Progenitor cell of endocrine pancreas (in vitro differentiated cells): ENCODE data around the gene MOB3C. TPM values are rescaled to one million over a fixed set of nuclear protein-coding genes. Genes with fewer than 3 reads are reported as not detected.

Experiments used
- DNase-seq: peaks from one replicate; pipeline ENCODE4 v3.0.0; 2021; ENCODE audit warnings: low spot score; ENCODE audit not compliant: unreplicated experiment
- H3K27ac Mint-ChIP-seq: 2 replicates; pipeline ENCODE4 v1.8.0; 2021; ENCODE audit warnings: mild to moderate bottlenecking, moderate library complexity, mixed read lengths
- H3K27me3 Mint-ChIP-seq: 2 replicates; pipeline ENCODE4 v1.8.0; 2021; ENCODE audit warnings: mixed read lengths
- H3K36me3 Mint-ChIP-seq: 2 replicates; pipeline ENCODE4 v1.8.0; 2022; ENCODE audit warnings: mixed read lengths; ENCODE audit not compliant: insufficient read depth
- H3K4me1 Mint-ChIP-seq: 2 replicates; pipeline ENCODE4 v1.8.0; 2021; ENCODE audit warnings: low read depth, mixed read lengths
- H3K4me3 Mint-ChIP-seq: 2 replicates; pipeline ENCODE4 v1.8.0; 2021; ENCODE audit warnings: low read depth, mild to moderate bottlenecking, moderate library complexity, mixed read lengths
- H3K9me3 Mint-ChIP-seq: 2 replicates; pipeline ENCODE4 v1.8.0; 2021; ENCODE audit warnings: low read depth, mixed read lengths
- total RNA-seq: library from RNA; stranded (reverse); gene quantifications from 2 replicates; pipeline ENCODE4 v1.2.1, GENCODE V29; 2021
- TF ChIP-seq, protein P1 (sequence below): fragments of 200-600 bp; sonication (generic); IDR thresholded peaks from one replicate; pipeline ENCODE4 v1.5.0; 2021; ENCODE audit warnings: antibody characterized with exemption, mild to moderate bottlenecking; ENCODE audit not compliant: unreplicated experiment

Gene MOB3C
- total RNA-seq, 1 donor from 2014 or later = 5.5 TPM

DNA sequence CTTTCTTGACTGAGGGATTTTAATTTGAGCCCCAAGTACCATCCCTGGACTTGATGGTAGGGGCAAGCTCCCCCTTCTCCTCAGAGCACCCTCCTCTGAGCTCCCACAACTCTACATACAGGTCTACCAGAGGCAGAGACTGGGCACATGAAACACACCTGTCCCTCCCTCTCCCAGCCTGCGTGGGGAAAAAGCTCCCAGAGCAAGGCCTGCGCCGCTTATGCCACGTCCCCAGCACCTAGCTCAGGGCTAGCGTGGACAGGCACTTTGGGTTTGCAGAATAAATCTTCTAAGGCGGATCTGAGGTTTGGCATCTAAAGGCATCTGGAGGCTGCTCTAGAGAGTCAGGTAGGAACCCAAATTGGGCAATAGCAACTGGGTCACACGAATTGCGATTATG is 57.6 kb downstream of the MOB3C start:
- DNase-seq = no peak
- TF ChIP-seq, protein P1, sequence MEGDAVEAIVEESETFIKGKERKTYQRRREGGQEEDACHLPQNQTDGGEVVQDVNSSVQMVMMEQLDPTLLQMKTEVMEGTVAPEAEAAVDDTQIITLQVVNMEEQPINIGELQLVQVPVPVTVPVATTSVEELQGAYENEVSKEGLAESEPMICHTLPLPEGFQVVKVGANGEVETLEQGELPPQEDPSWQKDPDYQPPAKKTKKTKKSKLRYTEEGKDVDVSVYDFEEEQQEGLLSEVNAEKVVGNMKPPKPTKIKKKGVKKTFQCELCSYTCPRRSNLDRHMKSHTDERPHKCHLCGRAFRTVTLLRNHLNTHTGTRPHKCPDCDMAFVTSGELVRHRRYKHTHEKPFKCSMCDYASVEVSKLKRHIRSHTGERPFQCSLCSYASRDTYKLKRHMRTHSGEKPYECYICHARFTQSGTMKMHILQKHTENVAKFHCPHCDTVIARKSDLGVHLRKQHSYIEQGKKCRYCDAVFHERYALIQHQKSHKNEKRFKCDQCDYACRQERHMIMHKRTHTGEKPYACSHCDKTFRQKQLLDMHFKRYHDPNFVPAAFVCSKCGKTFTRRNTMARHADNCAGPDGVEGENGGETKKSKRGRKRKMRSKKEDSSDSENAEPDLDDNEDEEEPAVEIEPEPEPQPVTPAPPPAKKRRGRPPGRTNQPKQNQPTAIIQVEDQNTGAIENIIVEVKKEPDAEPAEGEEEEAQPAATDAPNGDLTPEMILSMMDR = no peak
- no peaks in the 10 kb centered on the region for H3K27me3 Mint-ChIP-seq
- H3K36me3 Mint-ChIP-seq = peaks cover 5% of the 10 kb centered on the region
- no peaks in the 10 kb centered on the region for H3K4me1 Mint-ChIP-seq
- H3K4me3 Mint-ChIP-seq = no peak overlapping the region
- no peaks in the 10 kb centered on the region for H3K9me3 Mint-ChIP-seq
- no peak overlapping the region for H3K27ac Mint-ChIP-seq

DNA sequence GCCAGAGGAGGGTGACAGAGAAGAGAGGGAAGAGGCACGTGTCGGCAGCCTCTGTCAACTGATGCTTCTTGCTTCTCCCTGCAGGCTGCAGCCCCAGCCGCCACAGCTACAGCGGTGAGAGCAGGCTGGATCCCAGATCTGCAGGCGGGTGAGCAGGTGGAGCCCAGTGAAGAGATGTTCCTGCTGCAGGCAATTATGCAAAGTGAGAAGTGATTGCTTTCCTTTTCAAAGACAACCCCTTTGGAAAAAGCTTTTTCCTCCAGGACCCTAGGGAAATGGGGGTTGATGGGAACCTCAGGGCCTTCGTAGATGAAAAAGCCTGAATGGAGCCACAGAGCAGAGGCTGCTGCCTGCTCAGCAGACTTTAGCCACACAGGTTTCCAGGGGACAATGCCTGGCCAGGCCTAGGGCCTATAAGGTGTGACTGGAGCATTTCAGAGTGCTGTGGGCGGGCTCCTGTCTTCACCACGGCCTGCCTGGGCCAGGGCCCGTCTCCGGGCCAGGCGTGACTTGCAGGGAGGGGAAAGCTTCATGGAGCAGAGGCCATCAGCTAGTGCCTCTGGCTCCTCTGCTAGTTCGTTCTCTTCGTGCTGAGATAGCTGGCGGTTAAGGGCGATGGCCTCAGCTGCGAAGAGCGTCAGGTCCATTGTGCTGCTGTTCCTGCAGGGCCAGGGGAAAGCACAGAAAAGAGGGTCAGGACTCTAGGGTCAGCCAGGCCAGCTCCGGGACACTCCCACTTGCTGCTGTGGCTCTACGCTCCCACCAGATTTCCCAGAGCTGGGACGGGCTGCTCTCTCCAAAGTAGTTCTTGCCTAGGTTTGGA is 58.3 kb downstream of the MOB3C start:
- H3K4me3 Mint-ChIP-seq = no peak overlapping the region
- H3K27me3 Mint-ChIP-seq = no peaks in the 10 kb centered on the region
- no peak for DNase-seq
- no peaks in the 10 kb centered on the region for H3K4me1 Mint-ChIP-seq
- H3K9me3 Mint-ChIP-seq = no peaks in the 10 kb centered on the region
- TF ChIP-seq, protein P1 = no peak
- peaks cover 4% of the 10 kb centered on the region for H3K36me3 Mint-ChIP-seq
- H3K27ac Mint-ChIP-seq = no peak overlapping the region

Other genes with a start within 250 kb of the MOB3C start
- gene FAAH, start 222.5 kb downstream of the MOB3C start, total RNA-seq = 36.6 and 38.6 TPM in 2 replicates
- gene DMBX1, start 127.0 kb downstream of the MOB3C start, total RNA-seq = not detected in 2 replicates
- not detected in 2 replicates for gene KNCN, start 65.2 kb downstream of the MOB3C start, total RNA-seq
- 29.3 and 31.9 TPM in 2 replicates for gene MKNK1, start 12.5 kb downstream of the MOB3C start, total RNA-seq
- 52.7 and 53.9 TPM in 2 replicates for gene ATPAF1, start 51.6 kb upstream of the MOB3C start, total RNA-seq
- gene TEX38, start 55.0 kb upstream of the MOB3C start, total RNA-seq = 0.31 and 0.38 TPM in 2 replicates
- gene EFCAB14, start 102.3 kb upstream of the MOB3C start, total RNA-seq = 63.6 and 65.2 TPM in 2 replicates
- gene CYP4B1, start 182.2 kb upstream of the MOB3C start, total RNA-seq = 0.80 TPM in 1 of 2 replicates, not detected in the other